ENCODE results near the gene PLAU. TPM values are rescaled to one million over a fixed set of nuclear protein-coding genes. Genes with fewer than 3 reads are reported as not detected.

PLAU gene
- total and polyA plus RNA-seq, 2 of the 13 experiments (the other 11 are each of a cell fraction or from before 2014, with no cell fraction given): 0.45 to 11.2 TPM

GRCh38 chr10:73876971-73877370, 34.0 kb upstream of the PLAU start:
- DNase-seq (ENCODE audit: low spot score) (no peak), ATAC-seq (no peak), FAIRE-seq (no peak)
- Histone ChIP-seq H2AFZ (ENCODE audit: low read length) (no peak overlapping the region), H3K27ac (ENCODE audit: extremely low read length, insufficient read depth, low read length) (no peak overlapping the region), H3K9ac (ENCODE audit: insufficient read depth, low read depth, low read length) (no peak overlapping the region), H3K36me3 (replicated peaks in 1 of 2; ENCODE audit: control insufficient read depth in 1 of 2, insufficient read depth in 2 of 2, low read length in 2 of 2) (no peaks in the 10 kb centered on the region), H3K4me1 (ENCODE audit: insufficient read depth, low read length) (peaks cover 54% of the 10 kb centered on the region), H3K4me3 (replicated peaks in 1 of 3; ENCODE audit: insufficient read depth in 1 of 3, low read depth in 2 of 3, low read length in 3 of 3) (no peak overlapping the region), H3K4me2 (ENCODE audit: low read depth, low read length) (no peak overlapping the region), H3K79me2 (ENCODE audit: insufficient read depth, low read length) (peaks cover 8% of the 10 kb centered on the region), H4K20me1 (ENCODE audit: insufficient read depth, low read length) (peaks cover 12% of the 10 kb centered on the region; the same call in 1 of the 2 replicates), H3K27me3 (ENCODE audit: control insufficient read depth in 1 of 2, insufficient read depth in 2 of 2, low read length in 2 of 2) (no peaks in the 10 kb centered on the region; a peak in 2 of 5 replicates), H3K9me3 (ENCODE audit: low read length) (no peaks in the 10 kb centered on the region)
- CTCF ChIA-PET (ENCODE audit: low intra/inter-chr PET ratio, low total read pairs): no interaction called here
- POLR2A ChIA-PET: no interaction called here
- intact Hi-C loops (cut with micrococcal nuclease; ENCODE audit: unreplicated experiment) (loop anchor here (5.0 kb wide), 1 partner anchor 105 kb away; a partner anchor contains a TSS), in situ Hi-C loops (cut with HindIII; ENCODE audit: extremely low pct_ligation_motif_present, low pct_unique_long_range_greater_than_20kb) (no loop called here)
- BruUV-seq (replicated peaks): no TSS peak
- WGBS (ENCODE audit: low lambda C conversion rate): 62% methylated on average over 4 of the region's 4 CpGs
- TF ChIP-seq ZSCAN30 (CRISPR knock-in tag; IDR thresholded peaks at IDR 0.05): no peak
- TF ChIP-seq CENPX (CRISPR knock-in tag; IDR thresholded peaks at IDR 0.05): no peak
- TF ChIP-seq SATB2 (CRISPR knock-in tag; IDR thresholded peaks at IDR 0.05): no peak
- TF ChIP-seq NCOA1 (CRISPR knock-in tag; IDR thresholded peaks at IDR 0.05): no peak
- TF ChIP-seq SOX13 (IDR thresholded peaks at IDR 0.05): no peak
- TF ChIP-seq SOX13 (CRISPR knock-in tag; conservative IDR thresholded peaks at IDR 0.05 in 1 of 2, IDR thresholded peaks at IDR 0.05 in 1 of 2): no peak
- TF ChIP-seq ZBTB39 (CRISPR knock-in tag; IDR thresholded peaks at IDR 0.05): no peak
- no peak for TF ChIP-seq RFXANK (CRISPR knock-in tag; IDR thresholded peaks at IDR 0.05)
- no peak for TF ChIP-seq ZFP62 (CRISPR knock-in tag; IDR thresholded peaks at IDR 0.05)
- no peak for TF ChIP-seq ARID3A (IDR thresholded peaks at IDR 0.05; ENCODE audit: low read depth, low read length)
